HepG2 (cell line): Measurements from ENCODE around the gene SERPIND1. TPM values are rescaled to one million over a fixed set of nuclear protein-coding genes. Genes with fewer than 3 reads are reported as not detected.

Experiments
- ATM ChIP-seq: fragments of 450-650 bp; IDR thresholded peaks from 2 replicates; pipeline ENCODE4 v1.7.1; 2017; ENCODE audit warnings: mild to moderate bottlenecking, borderline replicate concordance
- CAMTA2 ChIP-seq: sonication (generic); formaldehyde crosslinking; IDR thresholded peaks from 2 replicates; pipeline ENCODE4 v1.4.0; 2020; ENCODE audit warnings: mild to moderate bottlenecking, missing genetic modification reagents, borderline replicate concordance
- FUBP1 ChIP-seq: sonication (generic); formaldehyde crosslinking; IDR thresholded peaks from 2 replicates; pipeline ENCODE4 v1.5.1; 2020; ENCODE audit warnings: missing genetic modification reagents, mild to moderate bottlenecking, borderline replicate concordance
- GATAD2A ChIP-seq: IDR thresholded peaks from 2 replicates; pipeline ENCODE4 v1.6.1; 2016
- HIVEP1 ChIP-seq: sonication (generic); formaldehyde crosslinking; IDR thresholded peaks from 2 replicates; pipeline ENCODE4 v1.4.0; 2020; ENCODE audit warnings: mild to moderate bottlenecking, missing genetic modification reagents
- MAZ ChIP-seq, 2 experiments: sonication (generic) in 1 of 2; formaldehyde crosslinking in 1 of 2; IDR thresholded peaks; 2 replicates each; pipeline versions ENCODE4 v1.5.0 to v1.6.1; 2012 to 2020; ENCODE audit warnings: low read depth in 2 of 2, mild to moderate bottlenecking in 2 of 2, borderline replicate concordance in 1 of 2, improper control_type of control experiment in 1 of 2, low read length in 1 of 2, missing genetic modification reagents in 1 of 2, moderate library complexity in 1 of 2
- MTA1 ChIP-seq: sonication (generic); formaldehyde crosslinking; IDR thresholded peaks from 2 replicates; pipeline ENCODE4 v1.4.0; 2020; ENCODE audit warnings: missing genetic modification reagents, mild to moderate bottlenecking, borderline replicate concordance
- MZF1 ChIP-seq: sonication (generic); formaldehyde crosslinking; IDR thresholded peaks from 2 replicates; pipeline ENCODE4 v1.8.1; 2023; ENCODE audit warnings: mild to moderate bottlenecking, missing genetic modification reagents, borderline replicate concordance
- NFE2L2 ChIP-seq: fragments of 150-350 bp; IDR thresholded peaks from 2 replicates; pipeline ENCODE4 v1.6.1; 2014; ENCODE audit warnings: low read length
- NFIB ChIP-seq: sonication (generic); formaldehyde crosslinking; IDR thresholded peaks from 2 replicates; pipeline ENCODE4 v1.9.0; 2021; ENCODE audit warnings: missing genetic modification reagents, mild to moderate bottlenecking, borderline replicate concordance
- SP1 ChIP-seq, 2 experiments: fragments of 450-650 bp in 1 of 2; sonication (generic) in 1 of 2; formaldehyde crosslinking in 1 of 2; IDR thresholded peaks; 2 replicates each; pipeline versions ENCODE4 v1.4.0 to v1.6.1; 2016 to 2020; ENCODE audit warnings: missing genetic modification reagents in 1 of 2
- SP5 ChIP-seq: IDR thresholded peaks from 2 replicates; pipeline ENCODE4 v1.6.1; 2016; ENCODE audit warnings: low read depth, borderline replicate concordance
- TMF1 ChIP-seq: sonication (generic); formaldehyde crosslinking; IDR thresholded peaks from 2 replicates; pipeline ENCODE4 v1.8.1; 2022; ENCODE audit warnings: low read depth, missing genetic modification reagents
- TP53 ChIP-seq: sonication (generic); formaldehyde crosslinking; conservative IDR thresholded peaks from 2 replicates; pipeline ENCODE4 v1.4.0; 2020; ENCODE audit warnings: missing genetic modification reagents
- ZBTB40 ChIP-seq, 2 experiments: fragments of 450-650 bp in 1 of 2; sonication (generic) in 1 of 2; formaldehyde crosslinking in 1 of 2; IDR thresholded peaks; 2 replicates each; pipeline versions ENCODE4 v1.6.1 to v1.8.0; 2016 to 2022; ENCODE audit warnings: antibody characterized with exemption in 1 of 2, mild to moderate bottlenecking in 1 of 2, missing genetic modification reagents in 1 of 2
- ZBTB8A ChIP-seq: sonication (generic); formaldehyde crosslinking; IDR thresholded peaks from 2 replicates; pipeline ENCODE4 v1.4.0; 2020; ENCODE audit warnings: mild to moderate bottlenecking, low read depth, missing genetic modification reagents, borderline replicate concordance
- ZNF740 ChIP-seq: sonication (generic); formaldehyde crosslinking; IDR thresholded peaks from 2 replicates; pipeline ENCODE4 v1.4.0; 2020; ENCODE audit warnings: missing genetic modification reagents
- ZNF749 ChIP-seq: sonication (generic); formaldehyde crosslinking; IDR thresholded peaks from 2 replicates; pipeline ENCODE4 v1.8.0; 2022; ENCODE audit warnings: mild to moderate bottlenecking, missing genetic modification reagents, moderate library complexity, borderline replicate concordance
- polyA plus RNA-seq, 8 experiments: library from polyadenylated mRNA; depleted of rRNA in 3 of 8; stranded (reverse) in 7 of 8; unstranded in 1 of 8; fragments of >200 nt; fragmentation: Illumina TruSeq in 4 of 8; extraction: Trizol in 4 of 8; gene quantifications; 2 replicates each; pipeline versions ENCODE4 v1.2.1 to v1.2.3, GENCODE V29; 2011 to 2016; ENCODE audit warnings: low read depth in 4 of 8, missing spikeins in 1 of 8, mixed read lengths in 1 of 8; ENCODE audit not compliant: insufficient read depth in 1 of 8
- total RNA-seq, 5 experiments: library from RNA; depleted of rRNA; stranded (reverse); fragments of >200 nt; fragmentation: Illumina TruSeq; extraction: Trizol; gene quantifications; 2 replicates each; pipeline ENCODE4 v1.2.3, GENCODE V29; 2016; ENCODE audit warnings: low read depth in 1 of 5

SERPIND1 gene
- total and polyA plus RNA-seq, 2 of the 13 experiments (the other 11 are each of a cell fraction or from before 2014, with no cell fraction given): 111 to 350 TPM

GRCh38 chr22:20773793-20774212 lies at the start of gene SERPIND1 (continued):
- no peak for TF ChIP-seq TMF1 (CRISPR knock-in tag)
- 0 out of 2 replicates have a peak, but pooled peaks have one; percentile 22 for TF ChIP-seq ZNF749
- TF ChIP-seq ZNF740 (CRISPR knock-in tag): 0 out of 2 replicates have a peak, but pooled peaks have one; percentile 67
- peak; percentile 82 for TF ChIP-seq TP53 (CRISPR knock-in tag)
- TF ChIP-seq NFIB (CRISPR knock-in tag): no peak
- TF ChIP-seq GATAD2A: peak; percentile 88
- no peak for TF ChIP-seq ATM
- peak; percentile 50; the same call in 1 of the 2 replicates for TF ChIP-seq MTA1 (CRISPR knock-in tag)
- TF ChIP-seq HIVEP1: 0 out of 2 replicates have a peak, but pooled peaks have one; percentile 56
- TF ChIP-seq CAMTA2 (CRISPR knock-in tag): no peak
- peak; percentile 63 for TF ChIP-seq SP5 (CRISPR knock-in tag)
- TF ChIP-seq NFE2L2: no peak
- TF ChIP-seq MZF1 (CRISPR knock-in tag): no peak
- TF ChIP-seq MAZ (IDR thresholded peaks at IDR 0.05; ENCODE audit: borderline replicate concordance, low read depth, low read length): 0 out of 2 replicates have a peak, but pooled peaks have one; percentile 8
- 0 out of 2 replicates have a peak, but pooled peaks have one; percentile 53 for TF ChIP-seq MAZ (CRISPR knock-in tag; IDR thresholded peaks at IDR 0.05; ENCODE audit: low read depth)
- no peak for TF ChIP-seq ZBTB40 (IDR thresholded peaks at IDR 0.05)
- TF ChIP-seq ZBTB40 (CRISPR knock-in tag; IDR thresholded peaks at IDR 0.05): no peak; the same call in 1 of the 2 replicates
- no peak for TF ChIP-seq ZBTB8A
- TF ChIP-seq SP1 (IDR thresholded peaks at IDR 0.05): no peak
- no peak for TF ChIP-seq SP1 (CRISPR knock-in tag; IDR thresholded peaks at IDR 0.05)
- no peak for TF ChIP-seq FUBP1 (CRISPR knock-in tag)
